Fibroblast of pulmonary artery (primary cell): ENCODE data around the gene PRRC2A.

ENCODE experiments used
- DNase-seq: peaks from one replicate; pipeline ENCODE4 v3.0.0-alpha.2; 2010; ENCODE audit warnings: low read depth
- H3K4me3 ChIP-seq: replicated peaks from 2 replicates; pipeline ENCODE4 v1.5.1; 2011; ENCODE audit warnings: low read depth, mild to moderate bottlenecking, control low read depth, low read length, moderate library complexity
- CTCF ChIP-seq: IDR thresholded peaks from 2 replicates; pipeline ENCODE4 v1.5.1; 2011; ENCODE audit warnings: mild to moderate bottlenecking, control low read depth, low read length, inconsistent platforms; ENCODE audit errors: missing control alignments

PRRC2A gene

DNA sequence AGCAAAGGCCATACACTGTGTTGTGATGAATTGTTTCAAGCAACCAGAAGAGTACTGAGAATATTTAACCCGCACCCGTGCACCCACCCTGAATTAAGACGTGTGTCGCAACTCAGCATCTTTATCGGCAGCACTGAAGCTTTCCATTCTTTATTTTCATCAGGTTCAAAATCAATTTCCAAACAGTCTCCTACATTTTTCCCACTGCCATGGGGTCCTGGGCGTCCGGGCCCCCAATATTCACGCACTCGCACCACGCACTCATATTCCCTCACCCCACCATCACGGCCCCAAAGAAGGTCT, 40.1 kb upstream of the PRRC2A start:
- DNase-seq, result no peak
- TF ChIP-seq CTCF, result no peak
- peak overlapping the region; percentile 86 for H3K4me3 ChIP-seq

- DNase-seq, result peak; percentile 82
- peak overlapping the region; percentile 86 for H3K4me3 ChIP-seq
- TF ChIP-seq CTCF, result peak; percentile 64
Observed at GRCh38 chr6:31580807-31581433, 39.6 kb upstream of the PRRC2A start.

- no peak for TF ChIP-seq CTCF
- DNase-seq, result no peak
- H3K4me3 ChIP-seq, result peak overlapping the region; percentile 86
Observed at GRCh38 chr6:31581434-31582229, 38.9 kb upstream of the PRRC2A start.

DNA sequence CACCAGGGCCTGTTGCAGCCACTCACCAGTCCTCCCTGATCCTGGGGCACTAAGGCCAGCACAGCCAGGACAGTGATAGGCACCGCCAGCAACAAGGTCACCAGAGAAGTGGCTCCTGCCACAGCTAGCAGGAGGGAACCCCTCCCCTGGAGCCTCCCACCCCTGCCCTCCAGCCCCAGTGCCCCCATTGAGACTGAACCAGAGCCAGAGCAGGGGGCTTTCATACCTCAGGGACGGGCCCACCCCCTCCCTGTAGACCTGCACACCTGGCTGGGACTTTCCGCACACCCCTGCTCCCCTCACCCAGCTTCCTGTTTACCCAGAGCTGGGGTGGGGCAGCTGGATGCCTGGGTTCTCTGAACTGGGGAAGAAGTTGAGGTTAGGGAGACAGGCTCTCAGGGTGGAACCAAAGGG, 38.3 kb upstream of the PRRC2A start, which contains the start of gene LTB:
TSS of gene LTB (minus strand) at position 195 of the 414 bp plus-strand sequence. CDS start at position 188, 7 bp downstream.
- DNase-seq, result no peak
- TF ChIP-seq CTCF, result no peak
- peak within 1 kb of the TSS; percentile 86 for H3K4me3 ChIP-seq

DNA sequence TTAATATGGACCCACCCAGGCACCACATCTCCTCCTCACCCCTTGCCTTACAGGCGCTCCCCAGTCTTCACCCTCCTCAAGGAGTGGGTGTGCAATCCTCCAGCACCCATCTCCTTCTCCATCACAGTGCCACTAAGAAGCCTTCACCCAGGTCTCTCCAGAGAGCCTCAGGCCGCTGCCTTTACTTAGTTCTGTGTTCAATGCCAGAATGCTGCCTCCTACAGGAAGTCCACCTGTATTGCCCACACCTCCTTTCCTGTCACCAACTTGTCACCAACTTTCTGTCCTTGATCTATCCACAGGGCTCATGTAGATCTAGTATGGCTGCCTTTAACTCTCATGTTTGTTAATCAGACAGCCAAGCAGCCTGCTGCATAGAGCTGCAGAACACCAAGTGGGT, 35.0 kb upstream of the PRRC2A start:
- no peak overlapping the region for H3K4me3 ChIP-seq
- peak; percentile 20 for TF ChIP-seq CTCF
- DNase-seq, result no peak

DNA sequence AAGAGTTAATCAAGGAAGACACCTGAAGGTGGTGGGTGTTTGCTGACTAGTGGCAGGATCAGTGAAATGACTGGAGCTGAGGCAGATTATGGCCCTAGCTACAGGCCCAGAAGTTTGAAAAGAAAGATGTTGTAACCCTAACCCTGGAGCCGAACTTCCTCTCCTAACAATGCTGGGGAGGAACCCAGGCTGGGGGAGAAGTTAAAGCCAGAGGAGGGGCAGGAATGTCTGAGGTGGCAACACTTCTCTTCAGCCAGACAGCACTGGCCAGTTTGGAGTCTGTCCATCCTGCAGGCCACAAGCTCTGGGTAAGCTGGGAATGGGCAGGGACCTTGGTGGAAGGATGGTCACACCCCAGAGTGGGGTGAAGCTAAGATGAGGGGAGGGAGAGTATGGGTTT, 34.5 kb upstream of the PRRC2A start, which contains the start of gene LST1:
TSS of gene LST1 (plus strand) at position 270 of the 400 bp plus-strand sequence. CDS start 1,023 bp downstream, outside the sequence.
- no peak within 1 kb of the TSS for H3K4me3 ChIP-seq
- TF ChIP-seq CTCF, result no peak
- DNase-seq, result peak; percentile 46
